Fibroblast of skin of scalp (primary cell): ENCODE measurements around the gene LSG1.
A peak's percentile ranks its signal among the peaks of the same experiment; 100 is the strongest.
"Not testable (repeated sequence)": the region's sequence is repeated elsewhere in the genome, so short reads cannot be mapped to it uniquely, and the experiment has no call there.

Experiments used
- DNase-seq: peaks from one replicate; pipeline ENCODE4 v3.0.0-alpha.2; 2013

LSG1 gene

GRCh38 chr3:194654443-194654842 lies 17.5 kb downstream of the LSG1 start:
- no peak for DNase-seq

GRCh38 chr3:194647747-194648146 lies 24.2 kb downstream of the LSG1 start:
- DNase-seq: no peak

GRCh38 chr3:194642769-194643168 lies 29.2 kb downstream of the LSG1 start:
- no peak for DNase-seq

- peak; percentile 35 for DNase-seq
These were observed 31.2 kb downstream of the LSG1 start for GRCh38 chr3:194640829-194641228.

- no peak for DNase-seq
These were observed 32.9 kb downstream of the LSG1 start for GRCh38 chr3:194638991-194639605.

GRCh38 chr3:194637541-194638400 lies 34.2 kb downstream of the LSG1 start:
- DNase-seq: no peak

- DNase-seq: no peak
These were observed 34.9 kb downstream of the LSG1 start for GRCh38 chr3:194637066-194637465.

GRCh38 chr3:194633349-194634004 lies 38.5 kb downstream of the LSG1 start, which contains the start of gene TMEM44:
TMEM44 (minus strand) TSS chr3:194633419; CDS start chr3:194633215, 204 bp downstream.
- DNase-seq: peak; percentile 74

GRCh38 chr3:194632809-194633348 lies 39.1 kb downstream of the LSG1 start:
- DNase-seq: peak; percentile 41

GRCh38 chr3:194632226-194632808 lies 39.7 kb downstream of the LSG1 start:
- DNase-seq: no peak

- no peak for DNase-seq
These were observed 40.3 kb downstream of the LSG1 start for GRCh38 chr3:194631696-194632095.

- DNase-seq: not testable (repeated sequence)
These were observed 41.3 kb downstream of the LSG1 start for GRCh38 chr3:194630681-194631080.

GRCh38 chr3:194624956-194625355 lies 47.0 kb downstream of the LSG1 start:
- DNase-seq: no peak

GRCh38 chr3:194623449-194624290 lies 48.3 kb downstream of the LSG1 start:
- no peak for DNase-seq

GRCh38 chr3:194622621-194623340 lies 49.2 kb downstream of the LSG1 start:
- DNase-seq: no peak

- no peak for DNase-seq
These were observed 50.0 kb downstream of the LSG1 start for GRCh38 chr3:194621947-194622346.

GRCh38 chr3:194620196-194620595 lies 51.8 kb downstream of the LSG1 start:
- no peak for DNase-seq

GRCh38 chr3:194619741-194620140 lies 52.2 kb downstream of the LSG1 start:
- no peak for DNase-seq

- no peak for DNase-seq
These were observed 53.0 kb downstream of the LSG1 start for GRCh38 chr3:194618858-194619608.

- peak; percentile 31 for DNase-seq
These were observed 54.2 kb downstream of the LSG1 start for GRCh38 chr3:194617827-194618226.
